T-helper 1 cell treated with Interleukin-12 subunit alpha and Interleukin-12 subunit beta and Interleukin-4 antibody, amounts not matched to agents 30 μg/mL and 1 μg/mL, for 36 hours (primary cell): ENCODE results near the gene TMEM72.
A peak's percentile ranks its signal among the peaks of the same experiment; 100 is the strongest.

Experiments
- H3K27ac Mint-ChIP-seq: one replicate; pipeline ENCODE4 v1.8.0; 2021; ENCODE audit warnings: mild to moderate bottlenecking, mixed read lengths
- H3K27me3 Mint-ChIP-seq: one replicate; pipeline ENCODE4 v1.8.0; 2021; ENCODE audit warnings: low read depth, mixed read lengths
- H3K36me3 Mint-ChIP-seq: one replicate; pipeline ENCODE4 v1.8.0; 2021; ENCODE audit warnings: low read depth, mixed read lengths
- H3K4me1 Mint-ChIP-seq: one replicate; pipeline ENCODE4 v1.8.0; 2021; ENCODE audit warnings: low read depth, mixed read lengths
- H3K4me3 Mint-ChIP-seq: one replicate; pipeline ENCODE4 v1.8.0; 2021; ENCODE audit warnings: mild to moderate bottlenecking, moderate library complexity, mixed read lengths
- H3K9me3 Mint-ChIP-seq: one replicate; pipeline ENCODE4 v1.8.0; 2021; ENCODE audit warnings: mixed read lengths

The TMEM72 gene

GRCh38 chr10:44966816-44967509, 55.8 kb downstream of the TMEM72 start:
- Mint-ChIP-seq H3K4me1 (peaks cover 36% of the 10 kb centered on the region), H3K27me3 (no peaks in the 10 kb centered on the region), H3K4me3 (no peak overlapping the region), H3K27ac (no peak overlapping the region), H3K36me3 (peaks cover 2% of the 10 kb centered on the region), H3K9me3 (no peaks in the 10 kb centered on the region)

GRCh38 chr10:44967616-44968015, 56.5 kb downstream of the TMEM72 start:
- Mint-ChIP-seq H3K36me3 (peaks cover 2% of the 10 kb centered on the region), H3K4me1 (peaks cover 36% of the 10 kb centered on the region), H3K27me3 (no peaks in the 10 kb centered on the region), H3K9me3 (no peaks in the 10 kb centered on the region), H3K27ac (peak overlapping the region; percentile 84), H3K4me3 (peak overlapping the region; percentile 56)

GRCh38 chr10:44968091-44968490, 57.0 kb downstream of the TMEM72 start:
- Mint-ChIP-seq H3K27me3 (no peaks in the 10 kb centered on the region), H3K9me3 (no peaks in the 10 kb centered on the region), H3K36me3 (peaks cover 2% of the 10 kb centered on the region), H3K4me3 (peak overlapping the region; percentile 56), H3K27ac (peak overlapping the region; percentile 84), H3K4me1 (peaks cover 37% of the 10 kb centered on the region)

- H3K4me1 Mint-ChIP-seq: peaks cover 43% of the 10 kb centered on the region
- peaks cover 2% of the 10 kb centered on the region for H3K36me3 Mint-ChIP-seq
- peak overlapping the region; percentile 37 for H3K4me3 Mint-ChIP-seq
- no peaks in the 10 kb centered on the region for H3K27me3 Mint-ChIP-seq
- H3K9me3 Mint-ChIP-seq: no peaks in the 10 kb centered on the region
- peak overlapping the region; percentile 50 for H3K27ac Mint-ChIP-seq
Observed at GRCh38 chr10:44968500-44969400, 57.6 kb downstream of the TMEM72 start.

GRCh38 chr10:44969854-44970253, 58.7 kb downstream of the TMEM72 start:
- no peaks in the 10 kb centered on the region for H3K9me3 Mint-ChIP-seq
- peaks cover 45% of the 10 kb centered on the region for H3K4me1 Mint-ChIP-seq
- H3K4me3 Mint-ChIP-seq: no peak overlapping the region
- H3K27ac Mint-ChIP-seq: no peak overlapping the region
- H3K27me3 Mint-ChIP-seq: no peaks in the 10 kb centered on the region
- peaks cover 2% of the 10 kb centered on the region for H3K36me3 Mint-ChIP-seq

GRCh38 chr10:44970812-44971395, 59.8 kb downstream of the TMEM72 start:
- Mint-ChIP-seq H3K9me3 (no peaks in the 10 kb centered on the region), H3K4me1 (peaks cover 39% of the 10 kb centered on the region), H3K4me3 (no peak overlapping the region), H3K27ac (peak overlapping the region; percentile 62), H3K27me3 (no peaks in the 10 kb centered on the region), H3K36me3 (peaks cover 2% of the 10 kb centered on the region)

- peaks cover 39% of the 10 kb centered on the region for H3K4me1 Mint-ChIP-seq
- no peak overlapping the region for H3K4me3 Mint-ChIP-seq
- H3K27me3 Mint-ChIP-seq: no peaks in the 10 kb centered on the region
Observed at GRCh38 chr10:44971434-44971833, 60.3 kb downstream of the TMEM72 start.

GRCh38 chr10:44971935-44972757, 61.0 kb downstream of the TMEM72 start:
- Mint-ChIP-seq H3K4me1 (peaks cover 46% of the 10 kb centered on the region), H3K36me3 (peaks cover 5% of the 10 kb centered on the region), H3K27me3 (no peaks in the 10 kb centered on the region)

More at GRCh38 chr10:44971434-44971833, 60.3 kb downstream of the TMEM72 start:
- H3K9me3 Mint-ChIP-seq: no peaks in the 10 kb centered on the region
- peaks cover 2% of the 10 kb centered on the region for H3K36me3 Mint-ChIP-seq
- no peak overlapping the region for H3K27ac Mint-ChIP-seq

GRCh38 chr10:44972874-44973306, 61.8 kb downstream of the TMEM72 start:
- Mint-ChIP-seq H3K27me3 (no peaks in the 10 kb centered on the region), H3K4me1 (peaks cover 41% of the 10 kb centered on the region), H3K9me3 (no peaks in the 10 kb centered on the region), H3K4me3 (no peak overlapping the region), H3K27ac (no peak overlapping the region), H3K36me3 (peaks cover 5% of the 10 kb centered on the region)

More at GRCh38 chr10:44971935-44972757, 61.0 kb downstream of the TMEM72 start:
- Mint-ChIP-seq H3K27ac (no peak overlapping the region), H3K9me3 (no peaks in the 10 kb centered on the region), H3K4me3 (no peak overlapping the region)

- H3K27me3 Mint-ChIP-seq: no peaks in the 10 kb centered on the region
- no peaks in the 10 kb centered on the region for H3K9me3 Mint-ChIP-seq
- H3K4me1 Mint-ChIP-seq: peaks cover 41% of the 10 kb centered on the region
- no peak overlapping the region for H3K4me3 Mint-ChIP-seq
- H3K36me3 Mint-ChIP-seq: peaks cover 5% of the 10 kb centered on the region
- no peak overlapping the region for H3K27ac Mint-ChIP-seq
Observed at GRCh38 chr10:44973323-44974081, 62.4 kb downstream of the TMEM72 start.

GRCh38 chr10:44974082-44974627, 63.0 kb downstream of the TMEM72 start:
- Mint-ChIP-seq H3K27me3 (no peaks in the 10 kb centered on the region), H3K27ac (peak overlapping the region; percentile 79), H3K4me1 (peaks cover 38% of the 10 kb centered on the region), H3K9me3 (no peaks in the 10 kb centered on the region), H3K4me3 (peak overlapping the region; percentile 59), H3K36me3 (peaks cover 3% of the 10 kb centered on the region)

GRCh38 chr10:44974628-44975430, 63.7 kb downstream of the TMEM72 start:
- peak overlapping the region; percentile 59 for H3K4me3 Mint-ChIP-seq
- H3K36me3 Mint-ChIP-seq: peaks cover 3% of the 10 kb centered on the region
- H3K4me1 Mint-ChIP-seq: peaks cover 38% of the 10 kb centered on the region
- peak overlapping the region; percentile 79 for H3K27ac Mint-ChIP-seq
- no peaks in the 10 kb centered on the region for H3K9me3 Mint-ChIP-seq
- H3K27me3 Mint-ChIP-seq: no peaks in the 10 kb centered on the region
